ENCODE measurements around the gene AMBP.

Gene AMBP

GRCh38 chr9:114078021-114078780 is at the start of gene AMBP:
TSS of gene AMBP (minus strand) at chr9:114078300. CDS start at chr9:114078209, 91 bp downstream.
- no peak for DNase-seq

- no peak for DNase-seq
Measured at GRCh38 chr9:114126247-114127060, 48.4 kb upstream of the AMBP start.

GRCh38 chr9:114125476-114126013 is 47.4 kb upstream of the AMBP start:
- DNase-seq: no peak

GRCh38 chr9:114124666-114125475 is 46.8 kb upstream of the AMBP start:
- no peak for DNase-seq

- no peak for DNase-seq
Measured at GRCh38 chr9:114124138-114124537, 46.0 kb upstream of the AMBP start.

GRCh38 chr9:114123031-114123977 is 45.2 kb upstream of the AMBP start:
- no peak for DNase-seq

GRCh38 chr9:114122136-114123027 is 44.3 kb upstream of the AMBP start:
- DNase-seq: no peak

- no peak for DNase-seq
Measured at GRCh38 chr9:114121227-114122135, 43.4 kb upstream of the AMBP start.

GRCh38 chr9:114120192-114121014 is 42.3 kb upstream of the AMBP start:
- no peak for DNase-seq

- DNase-seq: no peak
Measured at GRCh38 chr9:114119242-114120191, 41.4 kb upstream of the AMBP start.

- no peak for DNase-seq
Measured at GRCh38 chr9:114117996-114118830, 40.1 kb upstream of the AMBP start.

GRCh38 chr9:114117614-114117995 is 39.5 kb upstream of the AMBP start:
- DNase-seq: no peak

GRCh38 chr9:114116126-114116747 is 38.1 kb upstream of the AMBP start:
- no peak for DNase-seq

- DNase-seq: no peak
Measured at GRCh38 chr9:114115654-114116125, 37.6 kb upstream of the AMBP start.

GRCh38 chr9:114114364-114114763 is 36.3 kb upstream of the AMBP start:
- DNase-seq: no peak
